H1 (cell line): ENCODE measurements around the gene AGBL1. TPM values are rescaled to one million over a fixed set of nuclear protein-coding genes. Genes with fewer than 3 reads are reported as not detected.

Experiments used
- CTCF ChIA-PET: fragments of 300-600 bp; sonication (Branson Sonifier 250); formaldehyde crosslinking; loops from one replicate; lab custom pipeline; 2021; ENCODE audit not compliant: partially characterized antibody; lab: Charles Lee
- POLR2A ChIA-PET: fragments of 300-600 bp; sonication (Branson Sonifier 250); formaldehyde crosslinking; loops from one replicate; lab custom pipeline; 2021; ENCODE audit warnings: inconsistent platforms; ENCODE audit not compliant: partially characterized antibody; lab: Charles Lee
- DNase-seq, 2 experiments: peaks; one replicate each; pipeline versions ENCODE4 v3.0.0 to v3.0.0-alpha.2; 2010 to 2022; ENCODE audit warnings: low spot score in 2 of 2, low read depth in 1 of 2, mixed read lengths in 1 of 2
- FAIRE-seq: peaks from 2 replicates; lab custom pipeline; 2011; peaks lifted over from hg19 to GRCh38; lab: Jason Lieb, UNC
- H2AFZ ChIP-seq: 2 replicates; pipeline ENCODE4 v1.8.1; 2012; ENCODE audit warnings: low read length, inconsistent platforms
- H2AK5ac ChIP-seq: 2 replicates; pipeline ENCODE4 v1.6.1; 2013; ENCODE audit warnings: low read depth, low read length
- H2BK120ac ChIP-seq: replicated peaks from 2 replicates; pipeline ENCODE3; 2013; ENCODE audit warnings: low read depth, low read length, inconsistent platforms
- H2BK12ac ChIP-seq: 2 replicates; pipeline ENCODE4 v1.6.1; 2013; ENCODE audit warnings: low read depth, low read length
- H2BK15ac ChIP-seq: 2 replicates; pipeline ENCODE4 v1.6.1; 2013; ENCODE audit warnings: low read length
- H2BK20ac ChIP-seq: 2 replicates; pipeline ENCODE4 v1.6.1; 2013; ENCODE audit warnings: low read length
- H2BK5ac ChIP-seq: 2 replicates; pipeline ENCODE4 v1.6.1; 2013; ENCODE audit warnings: low read depth, low read length
- H3K14ac ChIP-seq: 2 replicates; pipeline ENCODE4 v1.6.1; 2013; ENCODE audit warnings: inconsistent platforms; ENCODE audit not compliant: insufficient read length
- H3K18ac ChIP-seq: 2 replicates; pipeline ENCODE4 v1.6.1; 2013; ENCODE audit warnings: low read length; ENCODE audit errors: extremely low read depth
- H3K23ac ChIP-seq: 2 replicates; pipeline ENCODE4 v1.6.1; 2013; ENCODE audit warnings: inconsistent platforms; ENCODE audit not compliant: insufficient read length
- H3K23me2 ChIP-seq: 2 replicates; pipeline ENCODE4 v1.6.1; 2013; ENCODE audit warnings: low read depth, low read length
- H3K27ac ChIP-seq: 2 replicates; pipeline ENCODE4 v1.6.1; 2011; ENCODE audit warnings: low read depth, low read length, inconsistent platforms
- H3K27me3 ChIP-seq, 4 experiments: replicated peaks in 1 of 4; 1 replicate in 1 of 4; 2 replicates in 3 of 4; pipeline versions ENCODE4 v1.6.1 to v1.8.1; 2011 to 2013; ENCODE audit warnings: low read length in 3 of 4, mild to moderate bottlenecking in 3 of 4, inconsistent platforms in 2 of 4, mixed read lengths in 2 of 4, moderate library complexity in 1 of 4; ENCODE audit not compliant: control insufficient read depth in 3 of 4, insufficient read depth in 3 of 4; ENCODE audit errors: extremely low read depth in 1 of 4
- H3K36me3 ChIP-seq, 4 experiments: 2 replicates each; pipeline versions ENCODE4 v1.6.1 to v1.8.1; 2011 to 2013; ENCODE audit warnings: mild to moderate bottlenecking in 4 of 4, low read length in 3 of 4, moderate library complexity in 2 of 4, control low read depth in 1 of 4, inconsistent platforms in 1 of 4; ENCODE audit not compliant: insufficient read depth in 4 of 4, control insufficient read depth in 2 of 4
- H3K4ac ChIP-seq: replicated peaks from 2 replicates; pipeline ENCODE3; 2013; ENCODE audit warnings: low read length, low read depth, mixed read lengths, inconsistent platforms; ENCODE audit not compliant: insufficient read length
- H3K4me1 ChIP-seq, 4 experiments: replicated peaks in 1 of 4; 1 replicate in 1 of 4; 2 replicates in 3 of 4; pipeline versions ENCODE4 v1.6.1 to v1.8.1; 2011 to 2013; ENCODE audit warnings: low read length in 3 of 4, inconsistent platforms in 2 of 4, mixed read lengths in 1 of 4; ENCODE audit not compliant: insufficient read depth in 4 of 4, control insufficient read depth in 3 of 4
- H3K4me2 ChIP-seq, 2 experiments: 2 replicates each; pipeline versions ENCODE4 v1.6.1 to v1.8.1; 2011 to 2013; ENCODE audit warnings: low read depth in 2 of 2, low read length in 2 of 2, control low read depth in 1 of 2, inconsistent platforms in 1 of 2, mild to moderate bottlenecking in 1 of 2; ENCODE audit not compliant: insufficient read depth in 1 of 2
- H3K4me3 ChIP-seq, 4 experiments: fragments of 200-600, 300-600 bp in 1 of 4; sonication (generic), shearing (Covaris generic), sonication (Bioruptor Twin) in 1 of 4; 2 replicates each; pipeline versions ENCODE4 v1.5.1 to v1.8.1; 2011 to 2016; ENCODE audit warnings: low read length in 4 of 4, low read depth in 3 of 4, control low read depth in 2 of 4, inconsistent platforms in 2 of 4, mild to moderate bottlenecking in 2 of 4, mixed read lengths in 1 of 4, moderate library complexity in 1 of 4; ENCODE audit not compliant: insufficient read depth in 2 of 4; ENCODE audit errors: extremely low read depth in 1 of 4
- H3K56ac ChIP-seq: replicated peaks from 2 replicates; pipeline ENCODE3; 2013; ENCODE audit warnings: low read depth, mild to moderate bottlenecking, mixed read lengths, low read length, inconsistent platforms; ENCODE audit not compliant: insufficient read length
- H3K79me1 ChIP-seq: 2 replicates; pipeline ENCODE4 v1.6.1; 2013; ENCODE audit warnings: low read depth, low read length, control low read depth
- H3K79me2 ChIP-seq, 2 experiments: 2 replicates each; pipeline versions ENCODE4 v1.6.1 to v1.8.1; 2012 to 2013; ENCODE audit warnings: low read length in 2 of 2, mild to moderate bottlenecking in 2 of 2, inconsistent platforms in 1 of 2; ENCODE audit not compliant: insufficient read depth in 2 of 2, control insufficient read depth in 1 of 2
- H3K9ac ChIP-seq, 4 experiments: replicated peaks in 1 of 4; 1 replicate in 1 of 4; 2 replicates in 3 of 4; pipeline versions ENCODE4 v1.6.1 to v1.8.1; 2011 to 2013; ENCODE audit warnings: low read depth in 3 of 4, low read length in 3 of 4, control low read depth in 2 of 4, mild to moderate bottlenecking in 2 of 4, moderate library complexity in 2 of 4, inconsistent platforms in 1 of 4; ENCODE audit errors: extremely low read depth in 1 of 4
- H3K9me3 ChIP-seq, 2 experiments: 2 replicates each; pipeline versions ENCODE4 v1.6.1 to v1.8.1; 2012 to 2013; ENCODE audit warnings: mild to moderate bottlenecking in 2 of 2, moderate library complexity in 2 of 2, control low read depth in 1 of 2, inconsistent platforms in 1 of 2, low read depth in 1 of 2, low read length in 1 of 2, mixed read lengths in 1 of 2; ENCODE audit not compliant: insufficient read depth in 2 of 2
- H4K20me1 ChIP-seq, 2 experiments: replicated peaks in 1 of 2; 2 replicates each; pipeline versions ENCODE3 to v1.8.1; 2011 to 2013; ENCODE audit warnings: inconsistent platforms in 2 of 2, low read length in 2 of 2, mild to moderate bottlenecking in 1 of 2; ENCODE audit not compliant: insufficient read depth in 2 of 2, control insufficient read depth in 1 of 2
- H4K5ac ChIP-seq: 2 replicates; pipeline ENCODE4 v1.6.1; 2013; ENCODE audit warnings: low read length, low read depth, mixed read lengths, inconsistent platforms; ENCODE audit not compliant: insufficient read length
- H4K8ac ChIP-seq: 2 replicates; pipeline ENCODE4 v1.8.0; 2013; ENCODE audit warnings: mild to moderate bottlenecking, moderate library complexity, low read length, inconsistent platforms; ENCODE audit not compliant: insufficient read depth; ENCODE audit errors: extremely low read depth
- H4K91ac ChIP-seq: replicated peaks from 2 replicates; pipeline ENCODE3; 2013; ENCODE audit warnings: low read length, mixed read lengths, inconsistent platforms; ENCODE audit not compliant: insufficient read length
- RXRA ChIP-seq: IDR thresholded peaks from 2 replicates; pipeline ENCODE4 v1.6.1; 2011; ENCODE audit warnings: low read depth, mild to moderate bottlenecking, low read length, moderate library complexity; ENCODE audit not compliant: insufficient read depth
- WGBS, 2 experiments: shearing (Covaris generic) in 1 of 2; methylation state at CpG; one replicate each; pipeline versions ENCODE4 v1.1.6 to v1.1.7; 2013 to 2015; ENCODE audit warnings: low lambda C conversion rate in 2 of 2, mixed read lengths in 2 of 2, inconsistent platforms in 1 of 2, low coverage in 1 of 2, missing lambda C conversion rate in 1 of 2; ENCODE audit not compliant: insufficient replicate concordance in 2 of 2, insufficient coverage in 1 of 2, insufficient read length in 1 of 2; ENCODE audit errors: extremely low coverage in 1 of 2, missing lambda C conversion rate in 1 of 2; 5-methylcytosine and 5-hydroxymethylcytosine counted together
- polyA plus RNA-seq, 7 experiments: library from polyadenylated mRNA; depleted of rRNA in 3 of 7; stranded (reverse) in 5 of 7; unstranded in 2 of 7; fragments of >200 nt in 5 of 7; fragments of 200-250 nt in 2 of 7; gene quantifications; 1 replicate in 5 of 7; 2 replicates in 1 of 7; 4 replicates in 1 of 7; pipeline versions ENCODE4 v1.2.1 to v1.2.3, GENCODE V29; 2011 to 2013; ENCODE audit warnings: missing spikeins in 2 of 7, mixed read lengths in 2 of 7
- total RNA-seq: library from RNA; stranded (reverse); fragmentation: NEBNext Ultra II Directional; extraction: Animal tissue kit (Norgen Biotek cat#: 25700); gene quantifications from 2 replicates; pipeline ENCODE4 v1.2.1, GENCODE V29; 2021

Gene AGBL1
- total and polyA plus RNA-seq, 2 of the 8 experiments (the other 6 are each of a cell fraction or from before 2014, with no cell fraction given), result not detected

GRCh38 chr15:86061581-86061980 lies 18.1 kb upstream of the AGBL1 start:
- Histone ChIP-seq H3K14ac (no peak overlapping the region), H3K27ac (no peak overlapping the region), H2BK12ac (no peak overlapping the region), H3K9ac (no peak overlapping the region), H2BK15ac (no peak overlapping the region), H3K4me3 (no peak overlapping the region), H4K5ac (no peak overlapping the region), H2AFZ (no peak overlapping the region), H2AK5ac (no peak overlapping the region), H3K4me2 (no peak overlapping the region), H3K4me1 (no peaks in the 10 kb centered on the region), H3K79me1 (no peaks in the 10 kb centered on the region), H4K20me1 (no peaks in the 10 kb centered on the region)
- CTCF ChIA-PET, result interaction anchor here (0.7 to 1.5 kb wide), 3 partner anchors 11 to 53 kb away, joined by 3 read pairs; no protein-coding TSS in a partner anchor
- DNase-seq, result no peak
- POLR2A ChIA-PET, result no interaction called here
- no peak for FAIRE-seq
- TF ChIP-seq RXRA, result no peak
- TF ChIP-seq, all 59 proteins: peak for 0
- Histone ChIP-seq H3K4ac (no peak overlapping the region), H2BK20ac (no peak overlapping the region), H3K18ac (no peak overlapping the region), H2BK5ac (no peak overlapping the region), H3K9me3 (no peaks in the 10 kb centered on the region), H3K36me3 (no peaks in the 10 kb centered on the region; a peak in 1 of 8 replicates), H4K91ac (no peak overlapping the region), H4K8ac (no peak overlapping the region; the same call in 1 of the 2 replicates), H3K56ac (no peak overlapping the region), H3K79me2 (no peaks in the 10 kb centered on the region), H3K27me3 (no peaks in the 10 kb centered on the region; a peak in 1 of 7 replicates), H3K23ac (no peak overlapping the region), H2BK120ac (no peak overlapping the region), H3K23me2 (no peaks in the 10 kb centered on the region)
- WGBS, 2 experiments, result 94% methylated on average over 12 of the region's 12 CpGs; no CpG with 5 or more reads in 1 of the 2 experiments
